H9 (cell line): Measurements from ENCODE around the gene STK32C. TPM values are rescaled to one million over a fixed set of nuclear protein-coding genes. Genes with fewer than 3 reads are reported as not detected.

Experiments used
- DNase-seq: peaks from one replicate; pipeline ENCODE4 v3.0.0-alpha.2; 2017
- H2AFZ ChIP-seq: one replicate; pipeline ENCODE4 v1.6.1; 2013; ENCODE audit warnings: mild to moderate bottlenecking, low read length, control low read depth, moderate library complexity
- H2AK5ac ChIP-seq: 2 replicates; pipeline ENCODE4 v1.6.1; 2013; ENCODE audit warnings: low read length, control low read depth, mixed read lengths; ENCODE audit not compliant: insufficient read length
- H2BK120ac ChIP-seq: one replicate; pipeline ENCODE4 v1.6.1; 2013; ENCODE audit warnings: low read depth, mild to moderate bottlenecking, low read length, control low read depth, inconsistent platforms; ENCODE audit not compliant: poor library complexity, severe bottlenecking
- H2BK12ac ChIP-seq: 2 replicates; pipeline ENCODE4 v1.6.1; 2013; ENCODE audit warnings: low read length, control low read depth, mixed read lengths, low read depth; ENCODE audit not compliant: insufficient read length
- H2BK15ac ChIP-seq: 2 replicates; pipeline ENCODE4 v1.6.1; 2013; ENCODE audit warnings: low read depth, low read length, control low read depth
- H2BK20ac ChIP-seq: one replicate; pipeline ENCODE4 v1.6.1; 2013; ENCODE audit warnings: low read depth, mild to moderate bottlenecking, low read length, control low read depth, inconsistent platforms; ENCODE audit not compliant: poor library complexity, severe bottlenecking
- H2BK5ac ChIP-seq: 2 replicates; pipeline ENCODE4 v1.6.1; 2013; ENCODE audit warnings: low read length, control low read depth, mixed read lengths; ENCODE audit not compliant: insufficient read length
- H3K14ac ChIP-seq: 2 replicates; pipeline ENCODE4 v1.6.1; 2013; ENCODE audit warnings: low read length, control low read depth; ENCODE audit not compliant: insufficient read depth
- H3K18ac ChIP-seq: 2 replicates; pipeline ENCODE4 v1.6.1; 2013; ENCODE audit warnings: low read depth, mild to moderate bottlenecking, mixed read lengths, low read length, control low read depth; ENCODE audit not compliant: insufficient read length
- H3K23ac ChIP-seq: 2 replicates; pipeline ENCODE4 v1.6.1; 2013; ENCODE audit warnings: low read length, control low read depth, mixed read lengths, low read depth; ENCODE audit not compliant: insufficient read length
- H3K23me2 ChIP-seq: 2 replicates; pipeline ENCODE4 v1.6.1; 2013; ENCODE audit warnings: low read depth, mild to moderate bottlenecking, mixed read lengths, low read length, control low read depth; ENCODE audit not compliant: insufficient read length, poor library complexity, severe bottlenecking
- H3K27ac ChIP-seq: 2 replicates; pipeline ENCODE4 v1.5.1; 2013; ENCODE audit warnings: low read length, control low read depth, mixed read lengths, low read depth; ENCODE audit not compliant: insufficient read length
- H3K27me3 ChIP-seq: 2 replicates; pipeline ENCODE4 v1.6.1; 2013; ENCODE audit warnings: low read length, control low read depth, inconsistent platforms; ENCODE audit not compliant: insufficient read depth
- H3K4ac ChIP-seq: 2 replicates; pipeline ENCODE4 v1.6.1; 2013; ENCODE audit warnings: low read depth, mild to moderate bottlenecking, control low read depth, inconsistent platforms, low read length, moderate library complexity
- H3K4me1 ChIP-seq: 2 replicates; pipeline ENCODE4 v1.6.1; 2013; ENCODE audit warnings: low read length, control low read depth, inconsistent platforms; ENCODE audit not compliant: insufficient read depth
- H3K4me2 ChIP-seq: 2 replicates; pipeline ENCODE4 v1.6.1; 2013; ENCODE audit warnings: low read length, control low read depth, mixed read lengths; ENCODE audit not compliant: insufficient read length, insufficient read depth
- H3K56ac ChIP-seq: 2 replicates; pipeline ENCODE4 v1.6.1; 2013; ENCODE audit warnings: low read depth, mild to moderate bottlenecking, mixed read lengths, low read length, control low read depth; ENCODE audit not compliant: insufficient read length
- H3K79me1 ChIP-seq: 2 replicates; pipeline ENCODE4 v1.6.1; 2013; ENCODE audit warnings: low read depth, mild to moderate bottlenecking, moderate library complexity, low read length, control low read depth, inconsistent platforms; ENCODE audit not compliant: insufficient read depth, poor library complexity, severe bottlenecking
- H3K79me2 ChIP-seq: 2 replicates; pipeline ENCODE4 v1.6.1; 2013; ENCODE audit warnings: low read length, control low read depth, inconsistent platforms; ENCODE audit not compliant: insufficient read depth
- H3K9ac ChIP-seq: 2 replicates; pipeline ENCODE4 v1.6.1; 2013; ENCODE audit warnings: low read length, control low read depth, mixed read lengths; ENCODE audit not compliant: insufficient read length; ENCODE audit errors: extremely low read depth
- H3K9me3 ChIP-seq: one replicate; pipeline ENCODE4 v1.6.1; 2013; ENCODE audit warnings: low read depth, low read length, inconsistent platforms; ENCODE audit not compliant: control insufficient read depth
- H3T11ph ChIP-seq: one replicate; pipeline ENCODE4 v1.6.1; 2013; ENCODE audit warnings: mild to moderate bottlenecking, low read length, control low read depth, inconsistent platforms
- H4K20me1 ChIP-seq: one replicate; pipeline ENCODE4 v1.6.1; 2013; ENCODE audit not compliant: control insufficient read depth, insufficient read length, insufficient read depth
- H4K5ac ChIP-seq: 2 replicates; pipeline ENCODE4 v1.6.1; 2013; ENCODE audit warnings: low read depth, mild to moderate bottlenecking, mixed read lengths, low read length, control low read depth; ENCODE audit not compliant: insufficient read length
- H4K8ac ChIP-seq: replicated peaks from 2 replicates; pipeline ENCODE4 v1.6.1; 2013; ENCODE audit warnings: low read length, control low read depth, mixed read lengths, low read depth; ENCODE audit not compliant: insufficient read length
- H4K91ac ChIP-seq: 2 replicates; pipeline ENCODE4 v1.6.1; 2013; ENCODE audit warnings: low read depth, mild to moderate bottlenecking, moderate library complexity, mixed read lengths, low read length, control low read depth; ENCODE audit not compliant: insufficient read length
- H3K27ac Mint-ChIP-seq, 3 experiments: 2 replicates in 2 of 3; 3 replicates in 1 of 3; pipeline ENCODE4 v1.8.0; 2020 to 2021; ENCODE audit warnings: mixed read lengths in 3 of 3, mild to moderate bottlenecking in 1 of 3, moderate library complexity in 1 of 3
- H3K27me3 Mint-ChIP-seq: 2 replicates; pipeline ENCODE4 v1.8.0; 2021; ENCODE audit warnings: low read depth, mild to moderate bottlenecking, moderate library complexity, mixed read lengths
- H3K36me3 Mint-ChIP-seq, 3 experiments: 2 replicates in 2 of 3; 3 replicates in 1 of 3; pipeline ENCODE4 v1.8.0; 2020 to 2021; ENCODE audit warnings: low read depth in 3 of 3, mixed read lengths in 3 of 3; ENCODE audit not compliant: insufficient read depth in 1 of 3
- H3K4me1 Mint-ChIP-seq, 2 experiments: 2 replicates each; pipeline ENCODE4 v1.8.0; 2020; ENCODE audit warnings: mixed read lengths in 2 of 2
- H3K4me3 Mint-ChIP-seq, 2 experiments: 2 replicates in 1 of 2; 3 replicates in 1 of 2; pipeline ENCODE4 v1.8.0; 2020 to 2021; ENCODE audit warnings: mild to moderate bottlenecking in 2 of 2, mixed read lengths in 2 of 2, moderate library complexity in 1 of 2
- H3K9me3 Mint-ChIP-seq, 2 experiments: 2 replicates in 1 of 2; 3 replicates in 1 of 2; pipeline ENCODE4 v1.8.0; 2020; ENCODE audit warnings: mild to moderate bottlenecking in 2 of 2, mixed read lengths in 2 of 2, moderate library complexity in 1 of 2
- CTCF ChIP-seq: fragments of 200-600 bp; sonication (generic); conservative IDR thresholded peaks from 3 replicates; pipeline ENCODE4 v1.8.0; 2021; ENCODE audit warnings: antibody characterized with exemption, mild to moderate bottlenecking
- WGBS: extraction: QIAGEN DNeasy Blood & Tissue Kit; methylation state at CpG from one replicate; pipeline ENCODE4 v1.1.7; 2013; ENCODE audit warnings: missing lambda C conversion rate, low lambda C conversion rate, mixed read lengths; ENCODE audit not compliant: insufficient read length; ENCODE audit errors: extremely low coverage; 5-methylcytosine and 5-hydroxymethylcytosine counted together
- total RNA-seq: library from RNA; stranded (reverse); gene quantifications from 2 replicates; pipeline ENCODE4 v1.2.1, GENCODE V29; 2021

The STK32C gene
- total RNA-seq, 1 experiment from 2014 or later = 11.3 TPM

- Histone ChIP-seq H3T11ph (no peak overlapping the region), H3K23ac (no peak overlapping the region), H3K27me3 (no peaks in the 10 kb centered on the region), H3K14ac (no peak overlapping the region), H4K20me1 (no peaks in the 10 kb centered on the region), H3K56ac (no peak overlapping the region), H4K91ac (no peak overlapping the region), H3K18ac (no peak overlapping the region), H2BK5ac (no peak overlapping the region), H3K79me1 (no peaks in the 10 kb centered on the region), H3K9me3 (no peaks in the 10 kb centered on the region), H2BK15ac (no peak overlapping the region), H3K27ac (no peak overlapping the region), H4K8ac (no peak overlapping the region), H2AK5ac (no peak overlapping the region), H2BK120ac (no peak overlapping the region), H2AFZ (no peak overlapping the region), H3K4ac (no peak overlapping the region), H3K9ac (no peak overlapping the region), H3K4me1 (no peaks in the 10 kb centered on the region), H3K4me2 (no peak overlapping the region), H2BK12ac (no peak overlapping the region), H3K23me2 (no peaks in the 10 kb centered on the region), H3K79me2 (no peaks in the 10 kb centered on the region), H2BK20ac (no peak overlapping the region), H4K5ac (no peak overlapping the region)
- H3K36me3 Mint-ChIP-seq = no peaks in the 10 kb centered on the region; a peak in 1 of 7 replicates
- WGBS = no CpG with 5 or more reads among the region's 2 CpGs
- no peak overlapping the region for H3K4me3 Mint-ChIP-seq
- H3K27me3 Mint-ChIP-seq = peaks cover 6% of the 10 kb centered on the region
- no peak for DNase-seq
- peaks cover 0 to 2% of the 10 kb centered on the region in 2 experiments; a peak in 1 of 5 replicates for H3K9me3 Mint-ChIP-seq
- TF ChIP-seq CTCF = no peak
- peaks cover 13 to 16% of the 10 kb centered on the region in 2 experiments for H3K4me1 Mint-ChIP-seq
- no peak overlapping the region for H3K27ac Mint-ChIP-seq
Measured at GRCh38 chr10:132289439-132289838, 18.3 kb downstream of the STK32C start.
